GM19023 (cell line): Measurements from ENCODE around the gene MBNL1.

ENCODE experiments used
- ATAC-seq: cut with Tn5 transposase; IDR thresholded peaks from one replicate; pipeline ENCODE4 v1.9.1; 2021; ENCODE audit warnings: mild to moderate bottlenecking, moderate library complexity; ENCODE audit not compliant: unreplicated experiment

The MBNL1 gene

DNA sequence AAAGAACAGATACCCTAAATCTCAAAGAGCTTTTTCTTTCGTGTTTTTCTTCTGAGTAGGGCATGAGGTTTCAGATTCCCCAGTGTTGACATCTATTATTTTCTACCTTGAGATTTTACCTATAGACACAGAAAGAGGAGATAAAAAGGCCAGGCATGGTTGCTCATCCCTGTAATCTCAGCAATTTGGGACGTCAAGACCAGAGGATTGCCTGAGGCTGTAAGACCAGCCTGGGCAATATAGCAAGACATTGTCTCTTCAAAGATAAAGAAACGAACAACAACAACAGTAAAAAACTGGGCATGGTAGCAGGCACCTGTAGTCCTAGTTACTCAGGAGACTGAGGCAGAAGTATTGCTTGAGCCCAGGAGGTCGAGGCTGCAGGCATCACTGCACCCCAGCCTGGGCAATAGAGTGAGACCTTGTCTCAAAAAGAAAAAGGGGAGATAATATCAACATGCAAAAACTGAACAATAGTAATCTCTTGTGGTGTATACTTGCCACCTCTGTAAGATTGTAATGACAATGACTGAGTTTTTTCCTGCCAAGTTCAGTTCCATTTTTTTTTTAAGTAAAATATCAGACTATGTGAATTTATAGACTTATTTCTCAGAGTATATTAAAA, 71.3 kb downstream of the MBNL1 start:
- no peak for ATAC-seq

DNA sequence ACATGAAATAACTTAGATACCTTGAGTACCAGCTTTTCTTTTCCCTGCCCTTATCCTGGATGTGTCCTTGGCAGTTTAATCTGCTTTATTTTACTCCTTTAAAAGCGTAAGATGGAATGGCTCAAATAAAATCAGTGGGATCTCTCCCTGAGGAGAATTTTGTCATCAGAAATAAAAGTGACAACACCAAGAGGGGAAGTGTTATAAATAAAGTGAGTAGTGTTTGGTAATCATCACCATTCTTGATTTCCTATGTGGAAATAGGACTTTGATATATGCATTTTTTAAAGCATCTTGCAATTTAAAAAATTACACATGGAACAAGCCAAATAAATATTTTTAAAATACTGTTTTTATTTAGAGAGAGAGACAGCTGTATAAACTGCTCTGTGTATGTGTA, 76.5 kb downstream of the MBNL1 start:
- no peak for ATAC-seq

DNA sequence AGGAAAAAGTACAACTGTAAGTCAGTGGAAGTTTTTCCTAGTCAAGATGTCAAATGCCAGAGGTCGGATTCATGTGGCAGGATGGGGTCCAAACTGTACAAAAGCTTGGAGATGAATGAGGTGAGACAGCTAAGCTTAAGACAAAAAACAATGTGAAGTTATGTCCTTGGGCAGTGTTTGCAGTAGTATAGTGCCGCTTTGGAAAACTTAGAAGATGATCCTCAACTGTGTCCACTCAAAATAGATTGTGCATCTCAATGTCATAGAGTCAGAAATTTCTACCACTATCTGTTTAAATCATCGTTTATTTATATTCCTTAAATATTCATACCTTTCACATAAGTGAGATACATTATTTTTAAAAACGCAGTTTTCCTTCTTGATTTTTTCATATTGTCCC, 77.3 kb downstream of the MBNL1 start:
- ATAC-seq = no peak

DNA sequence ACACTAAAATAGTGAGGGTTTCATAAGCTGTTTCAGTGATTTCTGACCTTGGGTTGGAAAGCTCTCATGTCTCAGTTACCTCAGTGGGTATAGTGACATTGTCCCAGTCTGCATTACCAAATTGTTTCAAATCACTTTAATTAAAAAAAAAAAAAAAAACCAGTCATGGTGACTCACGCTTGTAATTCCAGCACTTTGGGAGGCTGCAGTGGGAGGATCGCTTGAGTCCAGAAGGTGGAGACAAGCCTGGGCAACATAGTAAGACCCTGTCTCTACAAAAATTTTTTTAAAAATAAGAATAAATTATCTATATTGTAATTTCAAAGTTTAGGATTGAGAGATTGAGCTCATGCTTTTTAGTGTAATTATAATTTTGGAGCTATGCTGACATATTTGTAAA, 78.0 kb downstream of the MBNL1 start:
- no peak for ATAC-seq

DNA sequence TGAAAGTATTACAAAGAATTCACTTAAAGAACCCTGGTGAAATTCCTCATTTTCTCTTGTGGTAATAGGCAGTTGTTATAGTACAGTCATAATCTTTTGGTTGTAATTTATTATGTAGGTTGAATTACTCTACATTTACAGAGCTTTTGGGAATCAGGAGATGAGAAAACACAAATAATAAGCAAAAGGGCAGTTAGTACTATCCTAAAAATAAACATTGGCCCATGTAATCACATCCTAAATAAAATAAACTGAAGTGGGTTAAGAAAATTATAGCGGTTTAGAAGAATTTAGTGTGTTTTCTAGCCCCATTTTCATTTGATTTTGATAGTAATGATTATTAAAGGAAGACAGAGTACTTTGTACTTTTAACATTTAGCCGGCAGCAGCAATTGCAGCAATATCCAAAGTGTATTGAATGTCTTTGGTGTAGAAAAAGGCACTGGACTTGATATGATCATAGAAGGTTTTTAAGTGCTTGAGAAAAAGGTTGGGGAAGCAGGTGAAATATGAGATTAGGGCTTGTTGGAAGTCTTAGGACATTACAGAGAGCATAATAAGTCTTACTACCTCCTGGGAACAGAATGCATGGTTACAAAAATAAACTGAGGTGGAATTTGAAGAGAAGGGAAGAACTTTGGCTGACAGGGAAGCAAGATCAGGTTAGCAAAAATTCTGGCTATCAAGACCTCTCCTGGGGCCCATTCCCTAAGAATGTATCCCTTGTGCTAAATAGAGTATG, 79.9 kb downstream of the MBNL1 start:
- no peak for ATAC-seq

DNA sequence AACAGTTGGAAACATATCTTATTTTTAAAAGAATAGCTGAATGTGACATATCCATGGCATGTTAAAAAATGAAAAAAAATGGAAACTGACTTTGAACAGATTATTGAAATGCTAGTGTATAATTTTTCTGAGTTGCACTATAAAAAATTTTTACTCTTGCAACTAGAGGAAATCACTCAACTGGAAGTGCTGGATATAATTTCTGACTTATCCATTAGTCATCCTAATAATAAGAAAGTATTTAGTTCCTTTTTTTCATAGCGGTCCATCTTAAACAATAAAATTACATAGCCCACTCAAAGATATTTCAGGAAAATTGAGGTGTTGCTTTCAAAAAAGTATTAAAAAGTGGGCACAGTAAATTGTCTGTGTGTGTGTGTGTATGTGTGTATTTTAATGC, 80.7 kb downstream of the MBNL1 start:
- ATAC-seq = no peak

DNA sequence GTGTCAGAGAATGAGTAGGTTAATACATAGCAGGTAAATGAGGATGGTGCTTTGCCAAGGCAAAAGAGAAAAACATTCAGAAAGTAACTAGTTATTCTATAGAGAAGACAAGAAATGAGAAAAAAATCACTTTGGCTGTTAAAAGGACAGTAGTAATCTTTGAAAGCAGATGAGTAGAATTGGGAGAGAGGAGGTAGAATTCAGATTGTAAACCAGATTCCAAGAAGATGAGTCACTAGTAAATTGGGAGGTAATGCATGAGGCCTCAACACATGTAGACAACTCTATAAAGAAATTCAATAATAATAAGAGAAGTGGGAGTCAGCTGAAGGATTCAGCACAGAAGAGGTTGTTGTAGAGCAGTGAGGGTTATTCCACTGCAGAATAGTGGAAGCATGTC, 81.4 kb downstream of the MBNL1 start:
- ATAC-seq = no peak

DNA sequence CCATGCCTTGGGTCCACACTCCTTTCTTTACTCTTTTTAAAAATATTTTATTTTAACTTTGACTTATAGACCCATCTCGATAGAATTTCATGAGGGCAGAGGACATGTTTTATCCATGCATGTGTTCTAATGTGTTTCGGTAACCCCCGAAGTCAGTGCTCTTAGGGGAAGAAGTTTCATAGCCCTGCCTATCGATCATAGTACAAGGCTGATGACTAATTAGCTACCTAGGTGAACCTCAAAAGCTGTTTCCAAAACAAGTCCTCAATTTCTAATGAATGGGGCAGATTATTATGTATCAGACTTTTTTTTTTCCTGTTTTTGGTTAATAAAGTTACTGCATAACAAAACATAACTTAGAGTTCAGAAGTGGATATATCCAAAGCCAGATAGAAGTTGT, 82.0 kb downstream of the MBNL1 start:
- no peak for ATAC-seq

DNA sequence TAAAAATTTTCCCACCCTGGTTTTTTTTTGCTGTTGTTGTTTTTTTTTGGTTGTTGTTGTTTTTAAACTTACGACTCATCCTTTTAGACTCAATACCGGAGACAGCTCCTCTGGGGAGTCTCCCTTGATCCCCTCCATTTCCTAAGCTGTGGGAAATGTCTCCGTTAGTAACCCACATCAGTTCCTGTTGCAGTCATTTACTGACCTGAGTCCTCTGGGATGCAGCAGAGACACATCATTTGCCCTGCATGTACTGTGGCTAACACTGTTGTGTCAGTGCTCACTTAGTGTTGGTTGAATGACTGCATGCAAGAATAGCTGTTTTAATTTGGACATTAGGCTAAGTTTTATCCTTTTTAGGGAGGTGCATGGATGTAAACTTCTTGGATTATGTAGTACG, 83.8 kb downstream of the MBNL1 start:
- no peak for ATAC-seq

DNA sequence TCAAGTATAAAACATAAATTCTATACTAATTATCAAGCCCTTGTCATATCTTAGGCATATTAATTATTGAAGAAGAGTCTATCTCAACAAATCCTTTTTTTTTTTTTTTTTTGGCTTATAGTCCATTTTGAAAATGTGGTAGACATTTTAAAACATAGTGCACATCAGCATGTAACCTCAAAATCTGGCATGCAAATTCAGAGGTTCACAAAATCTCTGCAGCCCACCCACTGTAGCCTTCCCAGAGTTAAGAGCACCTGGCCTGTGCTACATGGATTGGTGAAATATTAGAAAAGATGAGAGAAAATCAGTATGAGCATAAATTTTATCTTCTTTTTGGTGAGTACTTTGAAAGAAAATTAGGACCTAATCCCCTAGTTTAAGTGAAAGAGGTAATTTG, 84.8 kb downstream of the MBNL1 start:
- no peak for ATAC-seq

DNA sequence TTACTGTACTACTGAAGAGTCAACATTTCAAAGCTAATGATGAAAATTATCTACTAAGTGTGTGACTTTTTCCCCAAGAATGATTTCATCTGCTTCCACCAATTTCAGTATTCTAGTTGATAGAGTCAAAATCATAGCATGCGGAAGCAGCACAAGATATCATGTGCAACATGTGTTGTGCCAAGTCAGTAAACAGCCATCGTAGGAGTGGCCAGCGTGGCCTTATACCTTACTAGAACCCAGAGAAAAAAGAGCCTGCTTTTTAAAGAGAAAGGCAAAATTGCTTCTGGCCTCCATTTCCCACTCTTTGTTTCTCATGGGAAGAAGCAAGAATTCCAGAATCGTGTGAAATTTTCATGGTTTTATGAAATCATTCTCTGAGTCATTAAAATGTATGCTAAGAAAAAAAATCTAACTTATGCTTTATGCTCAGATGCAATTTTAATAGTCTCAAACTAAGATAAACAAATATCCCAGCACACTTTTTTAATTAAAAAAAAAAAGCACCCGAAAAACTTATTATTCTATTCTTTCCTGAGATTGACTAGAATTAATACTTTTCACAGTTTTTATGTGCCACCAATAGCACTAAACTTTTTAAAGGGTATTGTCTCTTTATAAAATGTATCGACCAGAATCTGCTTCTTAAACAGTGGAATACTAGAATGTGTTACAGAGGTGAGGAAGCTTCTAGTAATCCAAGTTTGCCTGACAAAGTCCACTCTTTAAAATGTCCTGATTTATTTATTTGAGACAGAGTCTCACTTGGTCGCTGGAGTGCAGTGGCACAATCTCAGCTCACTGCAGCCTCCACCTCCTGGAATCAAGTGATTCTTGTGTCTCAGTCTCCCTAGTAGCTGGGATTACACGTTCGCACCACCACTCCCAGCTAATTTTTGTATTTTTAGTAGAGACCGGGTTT, 87.3 kb downstream of the MBNL1 start:
- ATAC-seq = no peak

DNA sequence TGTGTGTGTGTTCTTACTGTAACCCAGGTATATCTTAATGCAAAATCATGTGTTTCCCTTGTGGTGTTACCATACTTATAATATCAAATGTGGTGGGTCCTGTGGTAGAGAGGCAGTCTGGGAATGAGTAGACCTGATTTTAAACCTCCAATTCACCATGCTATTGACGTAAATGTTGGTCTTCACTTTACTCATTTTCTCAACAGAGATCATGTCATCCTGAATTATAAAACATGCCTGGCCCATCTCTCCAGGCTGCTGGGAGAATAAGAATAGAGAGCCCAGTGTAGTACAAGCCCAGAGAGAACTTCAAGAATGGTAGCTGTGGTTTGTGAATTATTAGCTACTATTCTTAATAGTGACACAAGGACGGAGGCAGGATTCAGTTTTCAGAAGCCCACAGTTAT, 88.1 kb downstream of the MBNL1 start:
- ATAC-seq = peak; percentile 72

DNA sequence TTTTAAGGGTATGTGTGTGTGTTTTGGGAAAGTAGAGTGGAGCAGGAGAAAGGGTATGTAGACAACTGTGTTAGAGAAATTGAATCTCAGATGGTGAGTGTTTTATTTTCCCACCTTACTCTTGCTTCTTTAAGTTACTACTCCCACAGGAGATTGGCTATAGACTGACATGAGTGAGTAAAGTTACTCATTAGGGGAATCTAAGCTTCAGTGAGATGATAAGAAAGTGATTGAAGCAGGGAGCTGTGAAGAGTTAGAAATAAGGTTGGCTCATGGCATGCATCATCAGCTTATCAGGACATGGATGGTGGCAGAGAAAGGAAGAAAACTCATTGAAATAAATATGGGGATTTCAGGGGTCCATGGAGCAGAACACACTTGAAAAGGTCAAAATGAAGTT, 88.9 kb downstream of the MBNL1 start:
- ATAC-seq = no peak

DNA sequence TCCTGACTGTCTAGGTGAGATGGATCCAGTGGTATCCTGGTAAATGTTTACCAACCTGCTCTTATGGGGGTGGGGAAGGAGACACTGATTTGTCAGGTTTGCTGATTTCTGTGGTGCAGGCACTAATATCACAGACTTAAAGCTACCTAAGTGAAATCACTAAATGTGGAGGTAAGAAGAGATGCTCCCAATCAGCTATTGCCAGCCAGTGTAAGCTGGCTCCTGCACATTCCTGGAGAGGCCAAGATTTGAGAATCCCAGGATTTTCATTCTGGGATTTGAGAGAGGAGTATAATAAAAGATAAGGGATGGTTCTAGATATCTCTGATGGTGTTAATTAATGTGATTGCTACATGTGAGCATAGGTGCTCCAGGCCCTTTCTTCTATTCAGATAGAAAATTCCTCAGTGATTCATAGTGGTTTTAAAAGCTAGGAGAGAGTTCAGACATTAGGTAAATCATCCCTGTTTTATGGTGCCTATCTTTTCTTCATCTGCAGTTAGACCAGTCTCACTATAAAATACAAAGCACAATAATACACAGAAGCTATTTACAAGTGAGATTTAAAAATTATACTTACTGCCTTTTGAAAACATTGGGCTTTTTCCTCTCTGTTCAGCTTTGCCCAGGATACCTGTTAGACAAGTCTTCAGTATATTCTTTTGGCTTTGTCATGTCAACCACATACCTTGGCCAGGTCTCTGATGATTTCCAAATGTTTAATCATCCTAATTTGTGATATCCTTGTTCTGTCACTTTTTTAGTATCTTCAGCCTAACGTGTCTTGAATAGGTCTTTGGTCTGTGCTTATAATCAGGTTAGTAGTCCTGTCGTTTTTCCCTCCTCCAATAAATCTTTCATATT, 90.9 kb downstream of the MBNL1 start:
- no peak for ATAC-seq

DNA sequence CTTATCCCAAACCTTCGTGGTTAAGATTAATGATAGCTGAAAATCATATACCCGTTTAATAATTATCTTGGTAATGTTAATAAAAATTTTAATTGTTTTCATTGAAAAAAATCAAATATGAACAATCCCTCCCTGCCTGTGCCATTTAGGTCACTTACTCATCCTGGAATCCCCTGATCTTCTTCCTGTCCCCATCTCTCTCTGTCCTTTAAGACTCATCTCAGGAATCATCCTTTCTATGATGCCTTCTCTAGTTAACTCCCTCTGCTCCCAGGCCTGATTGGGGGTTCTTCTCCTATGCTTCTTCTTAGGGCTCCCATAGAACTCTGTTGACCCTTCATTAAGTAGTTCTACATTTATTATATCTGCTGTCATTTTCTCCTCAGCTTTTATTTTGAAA, 91.6 kb downstream of the MBNL1 start:
- no peak for ATAC-seq

DNA sequence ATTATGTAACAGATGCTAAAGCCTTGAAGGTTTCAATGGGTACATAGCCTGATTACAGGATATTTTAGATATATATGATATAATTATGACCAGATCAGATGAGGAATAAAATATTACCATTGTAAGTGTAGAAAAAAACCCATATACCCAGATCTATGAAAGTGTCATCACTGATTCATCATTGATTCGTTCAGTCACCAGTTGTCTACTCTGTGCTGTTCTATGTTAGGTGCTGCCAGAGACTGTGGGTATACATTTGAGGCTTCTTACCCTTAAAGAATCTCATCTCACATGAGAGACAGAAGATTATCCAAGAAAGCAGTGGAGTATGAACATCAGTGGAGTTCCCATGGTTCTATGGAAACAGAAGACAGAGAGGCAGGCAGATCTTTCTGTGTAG, 92.2 kb downstream of the MBNL1 start:
- no peak for ATAC-seq

DNA sequence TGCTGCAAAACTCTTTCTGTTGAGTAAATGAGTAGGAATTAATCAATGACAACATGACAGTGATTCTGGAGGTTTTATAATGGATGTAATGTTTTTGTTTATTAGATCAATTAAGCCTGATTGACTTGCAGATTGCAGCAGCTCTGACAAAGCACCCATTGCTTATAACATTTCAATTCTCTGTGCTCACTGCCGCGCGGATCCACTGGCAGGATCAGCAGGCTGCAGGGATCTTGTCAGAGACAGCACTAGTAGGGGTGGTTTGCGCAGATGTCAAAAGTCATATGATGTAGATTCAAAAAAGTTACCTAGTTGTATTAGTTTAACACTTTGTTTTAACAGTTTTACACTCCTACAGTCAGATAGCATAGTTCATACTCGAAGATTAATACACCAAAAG, 93.4 kb downstream of the MBNL1 start:
- no peak for ATAC-seq

DNA sequence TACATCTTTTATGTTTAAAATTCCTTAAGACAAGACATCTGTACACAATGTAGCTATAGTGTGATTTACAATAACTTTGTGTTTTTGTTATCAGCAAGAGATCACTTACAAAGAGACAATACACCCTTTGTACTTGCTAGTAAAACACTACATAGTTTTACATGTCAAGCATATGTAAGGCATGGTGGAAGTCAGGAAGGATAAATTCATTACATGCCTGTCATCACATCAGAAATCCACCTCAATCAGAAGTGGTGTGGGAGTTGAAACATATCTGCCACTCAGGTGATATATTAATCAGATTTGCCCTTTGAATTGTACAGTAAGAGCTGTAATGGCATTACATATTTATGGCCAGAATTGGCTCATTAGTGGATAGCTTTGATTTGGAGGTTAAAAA, 95.5 kb downstream of the MBNL1 start:
- ATAC-seq = no peak

DNA sequence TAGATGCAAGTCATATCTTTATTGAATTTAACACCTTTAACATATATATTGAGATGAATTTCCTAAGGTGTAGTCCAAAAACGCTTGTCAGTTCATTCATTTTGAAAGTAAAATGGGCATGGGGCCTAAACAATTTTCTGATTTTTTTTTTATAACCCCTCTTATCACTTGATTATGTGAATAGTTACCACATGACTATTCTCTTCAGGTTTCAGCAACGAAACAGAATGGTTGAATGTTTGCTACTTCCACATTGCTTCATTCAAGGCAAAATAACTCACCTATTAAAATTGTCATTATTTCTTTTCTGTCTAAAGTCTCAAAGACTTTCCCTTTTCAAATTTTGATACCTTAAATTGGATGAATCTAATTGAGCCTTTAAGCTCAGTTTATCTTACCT, 96.4 kb downstream of the MBNL1 start:
- ATAC-seq = no peak

DNA sequence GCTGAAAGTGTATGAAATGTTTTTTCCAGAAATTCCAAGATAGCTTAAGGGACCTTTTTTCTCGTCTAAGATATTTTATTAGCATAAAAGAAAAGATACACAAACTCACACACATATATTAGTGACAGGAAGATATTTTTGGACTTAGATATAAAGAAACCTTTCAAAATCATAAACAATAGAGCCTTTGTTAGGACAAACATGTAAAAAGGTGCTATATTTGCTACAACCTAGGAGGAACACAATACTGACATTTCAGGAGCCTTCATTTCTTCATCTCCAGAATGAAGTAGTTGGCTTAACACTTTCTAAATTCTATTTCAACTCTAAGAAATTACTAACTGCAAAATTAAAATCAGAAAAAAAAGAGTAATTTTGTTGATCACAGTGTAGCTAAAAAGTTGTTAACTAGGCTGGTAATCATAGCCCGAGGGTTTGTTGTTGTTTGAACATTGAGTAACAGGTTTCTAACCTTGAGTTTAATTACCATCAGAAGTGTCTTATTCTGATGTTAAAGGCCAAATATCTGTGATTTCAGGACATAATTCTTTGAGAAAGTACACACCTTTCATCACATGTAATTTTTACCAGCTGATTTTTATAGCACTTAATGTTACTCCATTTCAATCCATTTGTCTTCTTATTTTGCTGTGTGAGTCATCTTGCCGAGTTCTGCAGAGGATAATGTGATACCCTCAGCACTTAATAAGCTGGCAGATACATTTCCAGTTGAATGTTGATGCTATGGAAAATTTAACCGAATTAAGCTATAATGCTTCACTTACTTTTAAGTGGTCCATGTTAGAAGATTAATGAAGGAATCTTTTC, 97.3 kb downstream of the MBNL1 start:
- ATAC-seq = no peak
